ENCODE data around the gene PLCB3. TPM values are rescaled to one million over a fixed set of nuclear protein-coding genes. Genes with fewer than 3 reads are reported as not detected.

The PLCB3 gene
- total RNA-seq, 8 experiments from 2014 or later, result 5.6 to 29.5 (median 9.8) TPM

GRCh38 chr11:64269540-64270220 is 18.4 kb downstream of the PLCB3 start:
- Histone ChIP-seq H3K27ac (peak overlapping the region; percentile 86 to 94), H3K4me1 (replicated peaks in 1 of 2) (peaks cover 18 to 22% of the 10 kb centered on the region in 2 donors), H3K4me3 (peak overlapping the region; percentile 40 to 65 (median 55))
- 0 to 5% (median 3%) methylated on average over 3 to 14 of the region's 58 CpGs; no CpG with 5 or more reads in 5 of the 10 experiments for WGBS, 10 experiments
- in situ Hi-C loops (cut with MboI; ENCODE audit: low pct_unique_long_range_greater_than_20kb in 2 of 9, low sequenced_read_pairs in 9 of 9, unreplicated experiment in 9 of 9), result no loop called here
- ATAC-seq (replicated peaks in 6 of 8), result peak; percentile 72 to 85 (median 82)

- WGBS, 10 experiments, result 0 to 100% (median 92%) methylated on average over 1 to 6 of the region's 15 CpGs
- Histone ChIP-seq H3K4me3 (no peak overlapping the region), H3K4me1 (replicated peaks in 1 of 2) (peaks cover 7 to 9% of the 10 kb centered on the region in 2 donors), H3K27ac (no peak overlapping the region)
- no peak for ATAC-seq (replicated peaks in 6 of 8)
- in situ Hi-C loops (cut with MboI; ENCODE audit: low pct_unique_long_range_greater_than_20kb in 2 of 9, low sequenced_read_pairs in 9 of 9, unreplicated experiment in 9 of 9), result no loop called here
Observed at GRCh38 chr11:64275031-64275800, 23.9 kb downstream of the PLCB3 start.

- Histone ChIP-seq H3K27ac (no peak overlapping the region), H3K4me1 (replicated peaks in 1 of 2) (peaks cover 7 to 9% of the 10 kb centered on the region in 2 donors), H3K4me3 (no peak overlapping the region)
- no peak for ATAC-seq (replicated peaks in 6 of 8)
- in situ Hi-C loops (cut with MboI; ENCODE audit: low pct_unique_long_range_greater_than_20kb in 2 of 9, low sequenced_read_pairs in 9 of 9, unreplicated experiment in 9 of 9), result no loop called here
- no CpG with 5 or more reads among the region's 2 CpGs for WGBS, 10 experiments
Observed at GRCh38 chr11:64275841-64276240, 24.5 kb downstream of the PLCB3 start.

GRCh38 chr11:64276653-64277431 is 25.5 kb downstream of the PLCB3 start:
- H3K4me1 ChIP-seq (replicated peaks in 1 of 2), result peaks cover 6 to 8% of the 10 kb centered on the region in 2 donors
- no peak overlapping the region for H3K4me3 ChIP-seq
- peak in 3 of 8 experiments; percentile 84 to 93 (median 88) for ATAC-seq (replicated peaks in 6 of 8)
- WGBS, 10 experiments, result 0 to 100% (median 92%) methylated on average over 1 to 9 of the region's 17 CpGs; no CpG with 5 or more reads in 1 of the 10 experiments
- H3K27ac ChIP-seq, result no peak overlapping the region
- in situ Hi-C loops (cut with MboI; ENCODE audit: low pct_unique_long_range_greater_than_20kb in 2 of 9, low sequenced_read_pairs in 9 of 9, unreplicated experiment in 9 of 9), result no loop called here

GRCh38 chr11:64278576-64279190 is 27.4 kb downstream of the PLCB3 start:
- WGBS, 10 experiments, result 80 to 100% (median 80%) methylated on average over 1 to 3 of the region's 8 CpGs; no CpG with 5 or more reads in 5 of the 10 experiments
- ATAC-seq (replicated peaks in 6 of 8), result no peak
- peaks cover 2 to 3% of the 10 kb centered on the region in 2 donors for H3K4me1 ChIP-seq (replicated peaks in 1 of 2)
- in situ Hi-C loops (cut with MboI; ENCODE audit: low pct_unique_long_range_greater_than_20kb in 2 of 9, low sequenced_read_pairs in 9 of 9, unreplicated experiment in 9 of 9), result no loop called here
- H3K4me3 ChIP-seq, result no peak overlapping the region
- no peak overlapping the region for H3K27ac ChIP-seq

GRCh38 chr11:64281957-64282770 is 30.8 kb downstream of the PLCB3 start:
- H3K4me3 ChIP-seq, result no peak overlapping the region
- in situ Hi-C loops (cut with MboI; ENCODE audit: low pct_unique_long_range_greater_than_20kb in 2 of 9, low sequenced_read_pairs in 9 of 9, unreplicated experiment in 9 of 9), result no loop called here
- H3K4me1 ChIP-seq (replicated peaks in 1 of 2), result peaks cover 10 to 12% of the 10 kb centered on the region in 2 donors
- WGBS, 10 experiments, result 86 to 100% (median 97%) methylated on average over 1 to 15 of the region's 22 CpGs
- no peak for ATAC-seq (replicated peaks in 6 of 8)
- H3K27ac ChIP-seq, result no peak overlapping the region

- Histone ChIP-seq H3K4me3 (no peak overlapping the region), H3K27ac (no peak overlapping the region), H3K4me1 (replicated peaks in 1 of 2) (peaks cover 10 to 12% of the 10 kb centered on the region in 2 donors)
- 90 to 100% (median 95%) methylated on average over 2 to 3 of the region's 3 CpGs; no CpG with 5 or more reads in 2 of the 10 experiments for WGBS, 10 experiments
- no peak for ATAC-seq (replicated peaks in 6 of 8)
- in situ Hi-C loops (cut with MboI; ENCODE audit: low pct_unique_long_range_greater_than_20kb in 2 of 9, low sequenced_read_pairs in 9 of 9, unreplicated experiment in 9 of 9), result no loop called here
Observed at GRCh38 chr11:64283092-64283491, 31.8 kb downstream of the PLCB3 start.

- peak within 1 kb of the TSS; percentile 71 to 79 for H3K27ac ChIP-seq
- in situ Hi-C loops (cut with MboI; ENCODE audit: low pct_unique_long_range_greater_than_20kb in 2 of 9, low sequenced_read_pairs in 9 of 9, unreplicated experiment in 9 of 9), result no loop called here
- ATAC-seq (replicated peaks in 6 of 8), result peak; percentile 85 to 91 (median 86)
- H3K4me1 ChIP-seq (replicated peaks in 1 of 2), result peaks cover 10 to 12% of the 10 kb centered on the region in 2 donors
- H3K4me3 ChIP-seq, result peak within 1 kb of the TSS; percentile 80 to 96 (median 88)
- 0 to 18% (median 0%) methylated on average over 3 to 4 of the region's 44 CpGs; no CpG with 5 or more reads in 7 of the 10 experiments for WGBS, 10 experiments
Observed at GRCh38 chr11:64284048-64284961, 33.0 kb downstream of the PLCB3 start, which contains the start of gene BAD. TSS of gene BAD (minus strand) at chr11:64284665. CDS start at chr11:64284368, 297 bp downstream.

- peak within 1 kb of the TSS; percentile 80 to 96 (median 88) for H3K4me3 ChIP-seq
Observed at GRCh38 chr11:64284962-64285884, 33.9 kb downstream of the PLCB3 start, which contains the start of gene GPR137. TSS of gene GPR137 (plus strand) at chr11:64285848. CDS start at chr11:64286525, 677 bp downstream.

More at GRCh38 chr11:64284962-64285884, 33.9 kb downstream of the PLCB3 start, which contains the start of gene GPR137:
- in situ Hi-C loops (cut with MboI; ENCODE audit: low pct_unique_long_range_greater_than_20kb in 2 of 9, low sequenced_read_pairs in 9 of 9, unreplicated experiment in 9 of 9), result no loop called here
- Histone ChIP-seq H3K4me1 (replicated peaks in 1 of 2) (peaks cover 10 to 12% of the 10 kb centered on the region in 2 donors), H3K27ac (peak within 1 kb of the TSS; percentile 71 to 79)
- WGBS, 10 experiments, result 0 to 3% (median 0%) methylated on average over 3 to 10 of the region's 102 CpGs; no CpG with 5 or more reads in 6 of the 10 experiments
- peak; percentile 42 to 67 (median 55) for ATAC-seq (replicated peaks in 6 of 8)
